CD4-positive, alpha-beta T cell (primary cell): ENCODE results near the gene ARL10. TPM values are rescaled to one million over a fixed set of nuclear protein-coding genes. Genes with fewer than 3 reads are reported as not detected.

Source experiments
- ATAC-seq: fragments of 200-7000 bp; cut with Tn5 transposase; one replicate; pipeline ENCODE4 v1.10.0; 2022; ENCODE audit warnings: mild to moderate bottlenecking; ENCODE audit not compliant: poor library complexity
- CTCF ChIA-PET: fragments of 350-600 bp; sonication (Branson Sonifier 250); formaldehyde crosslinking; loops from one replicate; lab custom pipeline; 2021; ENCODE audit warnings: antibody characterized with exemption, inconsistent platforms; lab: Charles Lee
- POLR2A ChIA-PET: fragments of 350-600 bp; sonication (Branson Sonifier 250); formaldehyde crosslinking; loops from one replicate; lab custom pipeline; 2021; ENCODE audit warnings: antibody characterized with exemption, inconsistent platforms; lab: Charles Lee
- DNase-seq, 14 experiments: peaks; one replicate each; pipeline ENCODE4 v3.0.0-alpha.2; 2013 to 2020; ENCODE audit warnings: mixed read lengths in 2 of 14
- H3K27ac ChIP-seq, 2 donors: one replicate each; pipeline versions ENCODE4 v1.5.1 to v1.7.0; 2013; ENCODE audit warnings: low read length in 2 of 2, low read depth in 1 of 2, mild to moderate bottlenecking in 1 of 2
- H3K27me3 ChIP-seq, 2 experiments: 1 replicate in 1 of 2; 2 replicates in 1 of 2; pipeline versions ENCODE4 v1.6.1 to v1.7.0; 2013; ENCODE audit warnings: low read length in 2 of 2, control low read depth in 1 of 2, mild to moderate bottlenecking in 1 of 2, moderate library complexity in 1 of 2; ENCODE audit not compliant: insufficient read depth in 2 of 2, control insufficient read depth in 1 of 2
- H3K36me3 ChIP-seq: one replicate; pipeline ENCODE4 v1.6.1; 2013; ENCODE audit warnings: low read length, control low read depth; ENCODE audit not compliant: insufficient read depth
- H3K4me1 ChIP-seq: one replicate; pipeline ENCODE4 v1.6.1; 2013; ENCODE audit warnings: low read length, control low read depth; ENCODE audit not compliant: insufficient read depth
- H3K4me3 ChIP-seq: one replicate; pipeline ENCODE4 v1.5.1; 2013; ENCODE audit warnings: mild to moderate bottlenecking, low read length, moderate library complexity
- H3K9me3 ChIP-seq, 2 experiments: 1 replicate in 1 of 2; 2 replicates in 1 of 2; pipeline versions ENCODE4 v1.6.1 to v1.7.0; 2013; ENCODE audit warnings: low read length in 2 of 2, mild to moderate bottlenecking in 2 of 2, control low read depth in 1 of 2, moderate library complexity in 1 of 2; ENCODE audit not compliant: control insufficient read depth in 1 of 2, insufficient read depth in 1 of 2
- H3K27ac Mint-ChIP-seq: one replicate; pipeline ENCODE4 v1.8.0; 2020; ENCODE audit warnings: mixed read lengths
- H3K27me3 Mint-ChIP-seq: one replicate; pipeline ENCODE4 v1.8.0; 2021; ENCODE audit warnings: mixed read lengths
- H3K36me3 Mint-ChIP-seq: one replicate; pipeline ENCODE4 v1.8.0; 2021; ENCODE audit warnings: low read depth, mixed read lengths
- H3K4me1 Mint-ChIP-seq: one replicate; pipeline ENCODE4 v1.8.0; 2021; ENCODE audit warnings: low read depth, mixed read lengths
- H3K4me3 Mint-ChIP-seq: one replicate; pipeline ENCODE4 v1.8.0; 2020; ENCODE audit warnings: mild to moderate bottlenecking, mixed read lengths
- H3K9me3 Mint-ChIP-seq: one replicate; pipeline ENCODE4 v1.8.0; 2020; ENCODE audit warnings: mixed read lengths
- intact Hi-C, 2 experiments: fragments of 100-400 bp; cut with DNase I in 1 of 2; cut with micrococcal nuclease in 1 of 2; formaldehyde crosslinking; loops; one replicate each; pipeline versions ENCODE4 v1.15.1 to v1.9.0; 2023 to 2025; cut with DNase I, micrococcal nuclease
- total RNA-seq, 174 experiments: library from RNA in 2 of 174; stranded (reverse) in 2 of 174; gene quantifications; one replicate each; pipeline ENCODE4 v1.2.3 and lab custom pipeline; 2021 to 2026
- TF ChIP-seq, protein P1 (sequence below): fragments of 200-600 bp; IDR thresholded peaks from one replicate; pipeline ENCODE4 v1.8.0; 2022; ENCODE audit warnings: antibody characterized with exemption, mild to moderate bottlenecking

Gene ARL10
- total RNA-seq, 2 experiments from 2014 or later, result 3.2 to 4.4 TPM

DNA sequence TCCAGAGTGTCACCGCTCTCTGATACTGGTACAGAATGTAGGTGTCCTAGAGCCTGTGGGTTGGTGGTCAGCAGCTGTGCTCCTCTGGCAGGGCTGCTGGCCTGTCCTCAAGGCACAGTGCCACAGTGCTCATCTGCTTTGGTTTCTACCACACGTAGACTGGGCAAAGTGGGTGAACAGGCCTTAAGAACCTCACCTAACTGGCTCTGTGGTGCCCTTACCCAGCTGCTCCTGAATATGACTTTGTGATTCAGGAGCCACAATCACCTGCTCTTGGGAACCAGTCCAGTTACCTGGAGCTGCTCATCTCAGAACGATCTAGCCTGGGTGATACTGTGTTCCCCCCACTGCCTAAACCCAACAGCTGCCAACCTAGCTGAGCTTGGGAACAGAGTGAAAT, 16.7 kb downstream of the ARL10 start:
- Mint-ChIP-seq H3K27ac (no peak overlapping the region), H3K4me3 (no peak overlapping the region), H3K9me3 (no peaks in the 10 kb centered on the region), H3K27me3 (no peaks in the 10 kb centered on the region), H3K36me3 (peaks cover 67% of the 10 kb centered on the region), H3K4me1 (peaks cover 16% of the 10 kb centered on the region)
- Histone ChIP-seq H3K4me3 (no peak overlapping the region), H3K4me1 (peaks cover 5% of the 10 kb centered on the region), H3K27me3 (no peaks in the 10 kb centered on the region), H3K27ac (no peak overlapping the region), H3K36me3 (peaks cover 61% of the 10 kb centered on the region), H3K9me3 (no peaks in the 10 kb centered on the region)
- DNase-seq (no peak), ATAC-seq (no peak)
- POLR2A ChIA-PET, result no interaction called here
- TF ChIP-seq, protein P1, sequence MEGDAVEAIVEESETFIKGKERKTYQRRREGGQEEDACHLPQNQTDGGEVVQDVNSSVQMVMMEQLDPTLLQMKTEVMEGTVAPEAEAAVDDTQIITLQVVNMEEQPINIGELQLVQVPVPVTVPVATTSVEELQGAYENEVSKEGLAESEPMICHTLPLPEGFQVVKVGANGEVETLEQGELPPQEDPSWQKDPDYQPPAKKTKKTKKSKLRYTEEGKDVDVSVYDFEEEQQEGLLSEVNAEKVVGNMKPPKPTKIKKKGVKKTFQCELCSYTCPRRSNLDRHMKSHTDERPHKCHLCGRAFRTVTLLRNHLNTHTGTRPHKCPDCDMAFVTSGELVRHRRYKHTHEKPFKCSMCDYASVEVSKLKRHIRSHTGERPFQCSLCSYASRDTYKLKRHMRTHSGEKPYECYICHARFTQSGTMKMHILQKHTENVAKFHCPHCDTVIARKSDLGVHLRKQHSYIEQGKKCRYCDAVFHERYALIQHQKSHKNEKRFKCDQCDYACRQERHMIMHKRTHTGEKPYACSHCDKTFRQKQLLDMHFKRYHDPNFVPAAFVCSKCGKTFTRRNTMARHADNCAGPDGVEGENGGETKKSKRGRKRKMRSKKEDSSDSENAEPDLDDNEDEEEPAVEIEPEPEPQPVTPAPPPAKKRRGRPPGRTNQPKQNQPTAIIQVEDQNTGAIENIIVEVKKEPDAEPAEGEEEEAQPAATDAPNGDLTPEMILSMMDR, result no peak
- intact Hi-C loops, result loop anchor here (10.0 kb wide), 2 partner anchors 153 to 973 kb away; partner anchors contain the start of genes LMAN2 (in 1 of the 2), RGS14 (in 1 of the 2) and RNF44 (in 1 of the 2)
- CTCF ChIA-PET, result no interaction called here

DNA sequence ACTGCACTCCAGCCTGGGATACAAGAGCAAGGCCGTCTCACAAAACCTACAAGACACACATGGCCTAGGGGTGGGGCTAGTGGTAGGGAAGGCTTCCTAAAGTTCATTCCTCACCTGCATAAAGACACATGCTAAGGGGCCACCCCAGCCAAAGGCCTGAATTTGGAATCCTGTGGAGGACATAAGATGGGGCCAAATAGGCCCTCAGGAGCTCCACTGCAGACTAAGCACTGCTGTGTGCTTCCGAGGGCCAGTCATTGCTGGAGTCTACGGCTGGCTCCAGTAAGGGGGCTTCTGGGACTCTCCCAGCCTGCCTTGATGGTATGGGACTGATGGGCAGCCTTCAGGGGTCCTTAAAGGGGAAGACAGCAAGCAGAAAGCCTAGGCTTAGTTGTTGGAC, 17.4 kb downstream of the ARL10 start:
- intact Hi-C loops, result loop anchor here (10.0 kb wide), 2 partner anchors 152 to 972 kb away; partner anchors contain the start of genes LMAN2 (in 1 of the 2), RGS14 (in 1 of the 2) and RNF44 (in 1 of the 2)
- H3K27me3 Mint-ChIP-seq, result no peaks in the 10 kb centered on the region
- TF ChIP-seq, protein P1, result no peak
- ATAC-seq (no peak), DNase-seq (no peak)
- H3K4me3 ChIP-seq, result no peak overlapping the region
- peaks cover 13% of the 10 kb centered on the region for H3K4me1 ChIP-seq
- H3K36me3 Mint-ChIP-seq, result peaks cover 71% of the 10 kb centered on the region
- no peak overlapping the region for H3K27ac Mint-ChIP-seq
- CTCF ChIA-PET, result no interaction called here
- no peaks in the 10 kb centered on the region for H3K9me3 Mint-ChIP-seq
- peaks cover 61% of the 10 kb centered on the region for H3K36me3 ChIP-seq
- H3K4me3 Mint-ChIP-seq, result no peak overlapping the region
- POLR2A ChIA-PET, result no interaction called here
- H3K9me3 ChIP-seq, result no peaks in the 10 kb centered on the region
- peaks cover 23% of the 10 kb centered on the region for H3K4me1 Mint-ChIP-seq
- H3K27me3 ChIP-seq, result no peaks in the 10 kb centered on the region
- no peak overlapping the region for H3K27ac ChIP-seq

DNA sequence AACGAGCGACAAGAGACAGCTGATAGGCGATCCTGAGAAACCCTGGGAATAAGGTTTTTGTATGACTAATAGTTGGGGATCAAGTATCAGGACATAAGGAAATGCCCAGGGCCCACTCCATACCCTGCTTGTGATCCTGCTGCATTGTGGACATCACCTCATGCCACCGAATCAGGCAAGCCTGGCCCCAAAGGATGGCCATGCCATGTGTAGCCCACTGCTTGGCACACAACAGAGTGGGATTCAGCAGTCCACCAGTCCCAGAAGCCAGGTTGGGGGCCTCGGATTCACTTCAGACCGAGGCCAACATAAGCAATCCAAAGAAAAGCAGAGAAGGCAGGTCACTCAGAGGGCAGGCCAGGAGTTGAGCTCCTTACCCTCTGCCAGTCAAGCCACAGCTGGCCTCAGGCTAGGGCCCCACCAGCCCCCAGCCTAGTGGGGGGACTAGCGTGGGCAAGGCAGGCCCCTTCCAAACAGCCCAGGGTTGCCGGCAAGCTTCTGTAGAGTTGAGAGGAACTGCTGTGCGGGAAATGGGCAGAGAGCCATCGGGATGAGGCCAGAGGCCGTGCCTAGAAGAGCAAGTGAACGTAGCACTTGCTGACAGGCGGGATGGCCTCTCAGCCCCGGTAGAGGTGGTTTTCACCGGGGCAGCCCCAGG, 18.1 kb downstream of the ARL10 start:
- POLR2A ChIA-PET, result no interaction called here
- H3K4me1 ChIP-seq, result peaks cover 19% of the 10 kb centered on the region
- ATAC-seq (no peak), DNase-seq (no peak)
- H3K36me3 Mint-ChIP-seq, result peaks cover 73% of the 10 kb centered on the region
- peaks cover 61% of the 10 kb centered on the region for H3K36me3 ChIP-seq
- no peaks in the 10 kb centered on the region for H3K9me3 Mint-ChIP-seq
- no peaks in the 10 kb centered on the region for H3K27me3 Mint-ChIP-seq
- TF ChIP-seq, protein P1, result no peak
- CTCF ChIA-PET, result no interaction called here
- H3K27ac Mint-ChIP-seq, result no peak overlapping the region
- H3K4me3 Mint-ChIP-seq, result no peak overlapping the region
- no peak overlapping the region for H3K27ac ChIP-seq
- intact Hi-C loops, result loop anchor here (10.0 kb wide), 2 partner anchors 151 to 971 kb away; partner anchors contain the start of genes LMAN2 (in 1 of the 2), RGS14 (in 1 of the 2) and RNF44 (in 1 of the 2)
- no peaks in the 10 kb centered on the region for H3K9me3 ChIP-seq
- H3K4me3 ChIP-seq, result no peak overlapping the region
- H3K27me3 ChIP-seq, result no peaks in the 10 kb centered on the region
- peaks cover 29% of the 10 kb centered on the region for H3K4me1 Mint-ChIP-seq
